Measurements from ENCODE around the gene ZNF286A.
"Not testable (repeated sequence)": the region's sequence is repeated elsewhere in the genome, so short reads cannot be mapped to it uniquely, and the experiment has no call there.

The ZNF286A gene

DNA sequence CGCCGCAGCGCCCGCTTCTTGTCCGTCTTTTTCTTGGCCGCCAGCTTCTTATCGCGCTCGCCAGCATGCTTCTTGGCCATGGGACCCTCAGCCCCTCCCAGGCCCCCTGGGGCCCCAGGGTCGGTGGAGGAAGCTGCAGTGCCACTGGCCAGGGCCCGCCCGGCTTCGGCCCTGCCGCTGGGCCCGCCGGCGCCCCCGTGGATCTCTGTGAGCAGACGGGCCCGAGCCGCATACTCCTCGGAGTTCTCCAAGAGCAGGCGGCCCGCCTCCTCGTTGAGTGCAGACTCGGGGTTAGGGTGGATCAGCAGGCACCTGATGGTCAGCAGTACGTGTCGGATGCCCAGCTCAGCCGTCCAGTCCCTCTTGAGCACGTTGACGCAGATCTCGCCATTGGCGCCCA is 4.7 kb downstream of the ZNF286A start:
- DNase-seq: not testable (repeated sequence)

DNA sequence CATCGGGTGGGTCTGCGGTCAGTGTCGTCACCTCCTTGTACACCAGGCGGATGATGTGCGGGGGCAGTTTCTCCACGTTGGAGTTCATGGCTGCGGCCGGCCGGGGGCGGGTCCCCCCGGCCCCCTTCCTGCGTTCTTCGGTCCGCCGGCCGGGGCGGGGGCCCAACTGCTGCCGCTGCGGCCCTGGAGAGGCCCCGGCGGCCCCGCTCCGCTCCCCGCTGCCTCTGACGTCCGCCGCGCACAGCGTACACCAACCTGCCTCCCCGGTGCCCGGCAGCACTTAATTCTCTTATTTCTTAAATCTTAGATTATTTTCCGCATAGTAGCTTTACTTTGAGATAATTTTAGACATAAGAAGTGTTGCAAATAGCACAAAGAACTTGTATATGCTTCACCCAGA is 5.3 kb downstream of the ZNF286A start:
- DNase-seq: not testable (repeated sequence)

DNA sequence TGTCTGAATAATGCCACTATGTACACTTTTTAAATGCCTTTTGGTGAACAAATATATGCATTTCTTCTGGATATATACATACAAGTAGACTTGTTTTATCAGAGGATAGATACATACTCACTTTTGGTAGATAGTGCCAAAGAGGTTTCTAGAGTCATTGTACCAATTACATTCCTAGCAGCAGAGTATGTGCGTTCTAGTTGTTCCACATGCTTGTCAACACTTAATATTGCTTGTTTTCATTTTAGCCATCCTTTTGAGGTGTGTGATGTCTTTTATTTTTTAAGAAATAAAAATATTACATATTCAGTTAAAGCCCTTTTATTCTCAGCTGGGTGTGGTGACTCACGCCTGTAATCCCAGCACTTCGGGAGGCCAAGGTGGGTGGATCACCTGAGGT is 9.3 kb downstream of the ZNF286A start:
- DNase-seq: not testable (repeated sequence)

DNA sequence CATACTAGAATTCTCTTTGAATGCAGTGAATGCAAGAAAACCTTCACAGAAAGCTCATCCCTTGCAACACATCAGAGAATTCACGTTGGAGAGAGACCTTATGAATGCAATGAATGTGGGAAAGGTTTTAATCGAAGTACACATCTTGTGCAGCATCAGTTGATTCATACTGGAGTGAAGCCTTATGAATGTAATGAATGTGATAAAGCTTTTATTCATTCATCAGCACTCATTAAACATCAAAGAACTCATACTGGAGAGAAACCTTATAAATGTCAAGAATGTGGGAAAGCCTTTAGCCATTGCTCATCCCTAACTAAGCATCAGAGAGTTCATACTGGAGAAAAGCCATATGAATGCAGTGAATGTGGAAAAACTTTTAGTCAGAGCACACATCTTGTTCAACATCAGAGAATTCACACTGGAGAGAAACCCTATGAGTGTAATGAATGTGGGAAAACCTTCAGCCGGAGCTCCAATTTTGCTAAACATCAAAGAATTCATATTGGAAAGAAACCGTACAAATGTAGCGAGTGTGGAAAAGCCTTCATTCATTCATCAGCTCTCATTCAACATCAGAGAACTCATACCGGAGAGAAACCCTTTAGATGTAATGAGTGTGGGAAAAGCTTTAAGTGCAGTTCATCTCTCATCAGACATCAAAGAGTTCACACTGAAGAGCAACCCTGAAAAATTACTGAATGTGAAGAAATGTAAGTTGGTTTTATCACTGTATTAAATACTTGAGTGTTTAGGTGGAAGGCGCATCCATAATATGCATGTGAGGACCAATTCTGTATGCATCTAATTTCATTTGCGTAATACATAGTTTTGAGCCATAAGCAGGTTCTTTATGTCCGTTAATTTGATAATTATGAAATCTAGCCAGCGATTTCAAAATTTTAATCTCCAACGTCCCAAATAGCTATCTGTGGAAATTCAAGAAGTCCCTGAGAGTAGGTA is 17.3 kb downstream of the ZNF286A start:
- DNase-seq: not testable (repeated sequence)

DNA sequence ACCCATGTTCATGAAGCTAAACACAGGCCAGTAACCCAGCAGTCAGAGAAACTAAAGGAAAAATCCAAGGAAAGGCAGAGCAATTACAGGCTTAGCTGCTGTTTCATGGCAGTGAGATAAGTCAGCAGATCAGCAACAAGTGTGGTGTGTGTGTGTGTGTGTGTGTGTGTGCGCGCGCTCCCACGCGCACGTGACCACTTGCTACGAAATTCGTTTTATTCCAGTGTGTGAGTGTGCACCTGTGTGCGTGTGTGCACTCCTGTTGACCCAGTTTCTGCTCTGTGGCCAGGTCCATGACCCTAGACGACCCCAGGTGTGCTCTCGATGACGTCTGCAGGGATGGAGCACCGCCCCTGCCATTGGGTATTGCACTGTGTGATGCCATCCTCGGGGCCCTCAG is 31.0 kb downstream of the ZNF286A start:
- not testable (repeated sequence) for DNase-seq

DNA sequence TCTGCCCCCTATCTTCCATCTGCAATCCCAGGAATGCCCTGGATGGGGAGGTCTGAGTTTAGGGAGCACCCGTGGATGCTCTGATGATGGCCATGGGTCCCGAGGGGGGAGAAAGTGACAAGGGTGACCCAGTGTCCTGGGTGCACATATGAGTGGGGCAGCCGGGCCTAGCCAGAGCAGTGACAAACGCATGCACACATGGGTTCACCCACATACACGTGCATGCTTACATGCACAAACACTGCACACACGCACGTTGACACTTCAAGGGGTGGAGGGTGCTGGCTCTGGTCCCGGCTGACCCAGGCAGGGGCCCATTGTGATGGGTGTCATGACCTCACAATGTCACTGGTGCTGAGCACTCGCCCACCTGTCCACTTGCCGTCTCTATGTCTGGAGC is 32.3 kb downstream of the ZNF286A start, which contains the start of gene TBC1D26:
Gene TBC1D26 (plus strand): TSS at position 384 of the 400 bp plus-strand sequence. CDS start 3,066 bp downstream, outside the sequence.
- DNase-seq: not testable (repeated sequence)

DNA sequence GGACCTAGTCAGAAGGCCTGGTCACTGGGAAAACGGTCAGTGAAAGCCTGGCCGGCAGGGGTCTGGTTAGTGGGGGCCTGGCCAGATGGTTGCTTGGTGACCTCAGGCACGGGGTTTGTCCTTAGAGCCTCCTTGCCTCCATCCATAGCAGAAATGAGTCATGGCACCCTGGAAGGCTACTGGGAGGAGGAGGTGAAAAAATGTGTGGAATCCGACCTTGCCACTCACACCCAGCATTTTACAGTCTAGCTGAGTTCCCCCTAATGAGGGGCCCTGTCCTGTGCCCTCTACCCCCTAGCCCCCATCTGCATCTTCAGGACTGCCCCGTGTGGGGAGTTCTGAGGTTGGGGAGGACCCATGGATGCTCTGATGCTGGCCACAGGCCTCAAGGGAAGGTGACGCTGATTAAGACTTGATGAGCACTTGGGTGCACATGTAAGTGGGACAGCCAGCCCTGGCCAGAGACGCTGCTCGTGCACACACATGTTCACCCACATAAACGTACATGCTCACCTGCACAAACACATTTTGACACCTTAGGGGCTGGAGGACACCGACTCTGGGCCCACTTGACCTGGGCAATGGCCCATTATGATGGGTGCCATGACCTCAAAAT is 33.7 kb downstream of the ZNF286A start:
- DNase-seq: not testable (repeated sequence)

DNA sequence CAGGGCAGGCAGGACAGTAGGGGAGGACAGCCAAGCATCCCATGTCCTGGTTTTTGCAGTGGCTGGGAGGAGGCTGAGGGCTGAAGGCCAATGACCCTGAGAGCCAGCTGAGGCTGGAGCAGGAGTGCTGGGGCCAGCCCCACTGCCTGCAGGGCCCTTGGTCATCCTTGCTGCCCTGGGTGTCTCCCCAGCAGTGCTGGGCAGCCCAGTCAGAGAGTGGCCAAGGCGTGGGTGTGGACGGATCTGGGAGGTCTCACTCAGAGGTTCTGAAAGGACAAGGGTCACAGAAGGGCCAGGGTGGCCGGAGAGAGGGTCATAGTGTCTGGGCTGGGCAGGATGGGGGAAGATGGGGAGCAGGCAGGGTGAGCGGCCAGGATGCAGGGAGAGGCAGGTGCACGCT is 37.0 kb downstream of the ZNF286A start:
- DNase-seq: not testable (repeated sequence)

DNA sequence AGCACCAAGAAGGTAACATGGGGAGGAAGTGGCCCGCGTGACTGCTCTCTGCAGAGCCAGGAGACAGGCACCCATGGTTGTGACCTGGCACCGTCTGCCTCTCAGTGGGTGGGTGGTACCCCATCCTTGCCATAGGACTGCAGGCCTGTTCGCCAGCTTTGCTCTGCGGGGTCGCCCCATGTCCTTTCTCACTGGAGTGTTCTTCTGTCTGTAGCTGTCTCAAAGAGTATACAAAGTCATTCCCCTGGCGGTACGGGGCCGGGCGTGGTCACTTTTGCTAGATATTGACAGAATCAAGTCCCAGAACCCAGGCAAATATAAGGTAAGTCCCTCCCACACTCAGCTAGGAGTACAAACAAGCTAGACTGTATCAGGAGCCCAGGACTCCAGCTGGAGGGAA is 38.5 kb downstream of the ZNF286A start:
- no peak for DNase-seq

DNA sequence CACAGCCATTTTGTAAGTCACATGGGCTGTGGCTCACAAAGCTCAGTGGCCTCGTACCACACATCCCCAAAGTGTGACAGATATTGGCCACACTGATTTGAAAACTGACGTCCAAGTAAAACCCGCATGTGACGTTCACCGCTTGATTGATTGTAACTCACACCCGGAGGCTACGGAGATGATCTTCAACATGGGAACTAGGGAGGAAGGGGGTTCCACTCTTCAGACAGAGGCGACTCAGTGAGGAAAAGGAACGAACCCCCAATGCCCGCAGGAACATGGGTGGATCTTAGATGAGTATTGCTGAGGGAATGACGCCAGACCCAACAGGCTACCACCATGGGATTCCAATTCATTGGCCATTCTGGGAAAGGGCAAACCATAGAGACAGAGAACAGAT is 39.7 kb downstream of the ZNF286A start:
- not testable (repeated sequence) for DNase-seq

DNA sequence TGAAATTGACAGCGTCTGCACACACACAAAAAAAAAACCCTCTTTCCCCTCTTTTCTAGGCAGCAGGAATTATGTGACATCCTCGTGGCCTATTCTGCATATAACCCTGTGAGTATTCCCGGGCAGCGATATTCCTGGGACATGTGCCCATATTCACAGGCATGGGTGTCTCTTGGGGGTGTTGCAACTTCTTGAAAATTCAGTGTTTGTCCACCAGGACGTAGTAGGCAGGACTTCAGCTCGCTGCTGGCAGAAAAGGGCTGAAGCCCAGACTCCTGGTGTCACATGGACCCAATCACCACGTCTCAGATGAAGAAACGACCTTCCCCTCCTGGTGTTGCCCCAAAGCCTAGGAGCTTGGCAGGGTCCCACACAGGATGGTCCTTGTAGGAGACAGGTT is 40.5 kb downstream of the ZNF286A start:
- DNase-seq: not testable (repeated sequence)

DNA sequence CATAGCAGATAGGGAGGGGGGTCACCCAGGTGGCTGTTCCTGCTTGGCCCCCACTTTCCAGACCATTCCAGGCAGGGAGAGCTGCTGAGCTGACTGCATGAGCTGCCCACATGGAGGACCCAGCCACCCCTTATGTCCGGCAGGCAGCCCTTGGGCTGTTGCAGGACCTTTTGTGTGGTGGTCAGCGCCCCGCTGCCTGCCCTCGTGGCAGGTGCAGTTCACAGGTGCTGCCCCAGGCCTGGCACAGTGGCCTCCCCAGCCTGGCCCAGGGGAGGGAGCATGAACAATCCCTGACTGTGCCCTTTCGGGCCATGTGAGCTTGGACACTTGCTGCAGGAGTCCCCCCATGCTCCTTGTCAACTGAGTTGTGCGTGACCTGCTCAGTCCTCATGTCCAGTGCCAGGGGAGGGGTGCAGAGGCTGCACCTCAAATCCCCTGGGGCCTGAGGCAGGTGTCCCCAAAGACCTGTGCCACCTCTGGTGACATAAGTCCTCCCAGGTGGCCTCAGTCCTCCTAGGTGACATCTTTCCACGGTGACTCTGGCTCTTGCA is 41.1 kb downstream of the ZNF286A start:
- no peak for DNase-seq

DNA sequence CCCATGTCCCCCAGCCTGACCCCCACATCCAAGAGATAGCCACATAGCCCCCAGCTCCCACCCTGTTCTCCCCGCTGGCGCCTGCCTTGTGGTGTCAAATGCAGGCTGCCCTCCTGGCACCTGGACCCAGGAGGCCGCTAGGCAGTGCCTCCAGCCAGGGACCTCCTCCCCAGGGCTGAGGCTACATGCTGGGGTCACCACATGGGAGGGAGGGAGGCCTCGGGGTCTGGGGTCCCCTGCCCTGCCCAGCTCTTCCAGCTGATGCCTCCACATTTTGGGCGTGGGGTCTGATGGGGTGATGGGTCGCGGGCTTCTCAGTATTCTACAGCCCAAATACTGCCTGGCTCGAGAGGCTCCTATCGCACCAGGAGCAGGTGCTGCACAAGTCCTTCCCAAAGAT is 42.1 kb downstream of the ZNF286A start:
- DNase-seq: no peak

DNA sequence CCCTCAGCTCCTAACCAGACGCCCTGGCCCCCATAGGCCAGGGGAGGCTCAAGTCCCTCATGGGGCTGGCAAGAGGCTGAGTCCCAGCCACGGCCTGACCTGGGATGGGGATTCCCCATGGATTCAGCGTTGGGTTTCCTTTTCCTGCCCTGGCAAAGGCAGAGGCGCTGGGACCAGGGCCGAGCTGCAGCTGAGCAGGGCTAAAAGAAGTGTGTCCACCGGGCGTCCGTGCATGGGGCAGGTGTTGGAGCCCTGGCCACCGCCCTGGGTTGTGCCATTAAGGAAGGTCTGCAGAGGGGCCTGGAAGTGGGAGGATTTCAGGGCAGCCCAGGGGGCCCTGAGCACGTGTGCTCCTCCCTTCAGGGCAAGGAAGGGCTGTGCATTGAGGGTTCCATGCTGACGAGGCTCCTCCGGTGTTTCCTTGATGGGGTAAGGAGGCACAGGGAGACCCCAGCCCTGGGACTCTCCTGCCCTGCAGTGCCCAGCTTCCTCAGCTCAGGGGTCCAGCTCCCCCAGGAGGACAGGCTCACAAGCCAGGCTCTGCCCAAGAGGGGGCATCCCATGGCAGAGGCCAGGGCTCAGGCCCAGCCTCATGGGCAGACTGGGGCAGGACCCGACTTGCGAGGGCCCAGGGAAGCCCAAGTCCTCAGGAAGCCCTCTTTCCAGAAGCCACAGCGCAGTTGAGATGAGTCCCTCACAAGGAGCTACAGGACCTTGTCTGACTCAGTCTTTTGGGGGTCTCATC is 42.7 kb downstream of the ZNF286A start:
- DNase-seq: no peak

DNA sequence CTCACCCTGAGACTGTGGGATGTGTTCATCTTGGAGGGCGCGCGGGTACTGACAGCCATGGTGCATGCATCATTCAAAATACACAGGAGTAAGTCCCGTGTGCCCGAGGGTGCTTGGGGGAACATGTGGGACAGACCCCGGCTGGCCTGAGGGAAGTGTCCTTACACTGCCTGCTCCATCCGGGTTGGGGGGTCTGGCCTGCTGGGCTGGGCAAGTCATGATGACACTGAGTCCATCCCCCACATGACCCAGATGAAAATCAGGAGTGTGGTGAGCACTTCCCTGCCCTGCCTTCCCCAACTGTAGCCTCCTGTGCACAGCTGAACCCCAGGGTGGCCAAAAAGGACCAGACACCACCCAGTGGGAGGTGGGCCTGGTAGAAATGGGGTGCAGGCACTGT is 43.4 kb downstream of the ZNF286A start:
- no peak for DNase-seq

DNA sequence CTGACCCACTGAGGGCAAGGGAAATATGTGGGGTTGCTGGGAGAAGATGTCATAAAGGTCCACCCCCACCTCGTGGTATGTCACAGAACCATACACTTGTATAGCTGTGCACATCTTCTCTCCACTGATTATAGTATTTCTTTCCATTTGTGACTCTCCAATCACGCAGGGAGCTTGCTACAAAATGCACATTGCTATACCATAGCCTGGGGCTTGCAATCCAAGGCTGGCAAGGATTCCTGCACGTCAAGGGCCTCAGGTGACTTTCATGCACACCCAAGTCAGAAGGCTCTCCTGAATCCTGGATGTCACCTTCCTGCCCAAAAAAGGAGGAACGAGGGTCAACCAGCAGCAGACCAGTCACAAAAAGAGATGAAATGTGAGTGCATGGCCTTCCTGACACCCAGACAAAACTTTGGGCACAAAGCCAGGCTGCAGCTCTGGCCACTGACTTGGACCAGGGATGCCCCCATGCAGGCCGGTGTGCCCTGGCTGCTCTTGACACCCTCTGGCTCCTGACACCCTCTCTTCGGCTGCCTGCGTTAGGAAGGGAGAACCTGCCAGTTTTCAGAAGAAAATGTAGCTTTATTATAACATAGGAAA is 44.6 kb downstream of the ZNF286A start:
- DNase-seq: no peak

DNA sequence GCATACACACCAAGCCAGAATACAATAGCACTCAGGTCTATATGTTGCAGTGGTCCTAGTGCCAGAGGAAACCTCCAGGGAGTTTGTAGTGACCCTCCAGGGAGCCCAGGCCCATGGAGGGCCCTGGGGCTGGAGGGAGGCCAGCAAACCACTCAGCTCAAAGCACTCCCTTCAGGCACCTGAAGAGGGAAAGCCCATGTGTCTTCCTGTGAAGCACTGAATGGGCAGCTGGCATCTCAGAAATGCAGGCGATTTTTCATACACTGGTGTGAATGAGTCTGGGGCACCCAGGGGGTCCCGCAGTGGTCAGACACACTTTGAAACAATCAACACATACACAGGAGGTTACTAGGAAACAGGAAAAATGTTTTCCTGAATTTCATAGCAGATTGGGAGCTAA is 45.3 kb downstream of the ZNF286A start:
- DNase-seq: no peak

DNA sequence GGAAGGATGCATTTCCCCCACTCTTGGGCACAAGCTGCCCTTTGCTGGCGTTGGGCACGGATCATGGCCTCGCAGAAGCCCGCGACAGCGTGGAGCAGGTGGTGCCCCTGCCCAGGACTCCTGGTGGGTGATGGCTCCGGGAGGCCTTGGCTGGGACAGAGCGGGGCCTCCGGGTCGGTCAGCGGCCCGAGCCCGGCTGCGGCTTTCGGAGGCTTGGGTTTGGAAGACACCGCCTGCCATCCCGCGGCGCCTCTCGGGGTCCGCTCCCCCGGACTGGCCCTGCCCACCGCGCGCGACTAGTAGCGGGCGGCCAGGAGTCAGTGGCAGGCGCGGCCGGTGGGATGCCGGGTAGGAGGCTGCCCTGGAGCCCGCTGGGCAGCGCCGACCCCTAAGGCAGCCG is 49.9 kb downstream of the ZNF286A start:
- DNase-seq: not testable (repeated sequence)

DNA sequence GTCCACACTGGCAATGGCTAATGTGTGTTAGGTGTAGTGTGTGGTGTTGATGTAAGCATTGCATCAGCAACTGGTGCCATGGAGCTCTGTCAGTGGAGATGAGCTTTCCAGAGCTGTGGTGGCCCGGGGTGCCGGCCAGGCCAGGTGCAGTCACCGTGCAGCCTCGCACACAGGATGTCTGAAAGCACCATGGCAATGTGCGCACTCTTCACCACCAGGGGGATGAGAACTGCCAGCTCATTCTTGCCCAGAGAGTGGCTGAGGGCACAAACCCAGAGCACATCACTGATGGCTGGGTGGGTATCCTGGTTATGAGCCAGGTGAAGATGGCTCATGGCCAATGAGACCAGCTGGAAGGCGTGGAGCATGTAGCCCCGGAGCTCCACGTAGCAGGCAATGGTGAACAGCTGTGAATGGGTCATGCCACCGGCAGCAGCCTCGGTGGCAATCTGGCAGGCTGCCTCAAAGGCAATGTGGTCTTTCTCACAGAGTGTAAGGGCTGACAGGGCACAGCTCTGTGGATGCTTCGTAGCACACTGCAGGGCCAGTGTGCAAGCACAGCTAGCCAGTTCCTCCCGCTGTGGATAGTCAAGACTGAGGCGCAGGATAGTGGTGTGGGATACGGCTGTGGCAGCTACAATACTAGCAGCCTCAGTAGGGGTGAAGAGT is 69.4 kb downstream of the ZNF286A start:
- not testable (repeated sequence) for DNase-seq
